ENCODE data around the gene TFR2.

Gene TFR2

DNA sequence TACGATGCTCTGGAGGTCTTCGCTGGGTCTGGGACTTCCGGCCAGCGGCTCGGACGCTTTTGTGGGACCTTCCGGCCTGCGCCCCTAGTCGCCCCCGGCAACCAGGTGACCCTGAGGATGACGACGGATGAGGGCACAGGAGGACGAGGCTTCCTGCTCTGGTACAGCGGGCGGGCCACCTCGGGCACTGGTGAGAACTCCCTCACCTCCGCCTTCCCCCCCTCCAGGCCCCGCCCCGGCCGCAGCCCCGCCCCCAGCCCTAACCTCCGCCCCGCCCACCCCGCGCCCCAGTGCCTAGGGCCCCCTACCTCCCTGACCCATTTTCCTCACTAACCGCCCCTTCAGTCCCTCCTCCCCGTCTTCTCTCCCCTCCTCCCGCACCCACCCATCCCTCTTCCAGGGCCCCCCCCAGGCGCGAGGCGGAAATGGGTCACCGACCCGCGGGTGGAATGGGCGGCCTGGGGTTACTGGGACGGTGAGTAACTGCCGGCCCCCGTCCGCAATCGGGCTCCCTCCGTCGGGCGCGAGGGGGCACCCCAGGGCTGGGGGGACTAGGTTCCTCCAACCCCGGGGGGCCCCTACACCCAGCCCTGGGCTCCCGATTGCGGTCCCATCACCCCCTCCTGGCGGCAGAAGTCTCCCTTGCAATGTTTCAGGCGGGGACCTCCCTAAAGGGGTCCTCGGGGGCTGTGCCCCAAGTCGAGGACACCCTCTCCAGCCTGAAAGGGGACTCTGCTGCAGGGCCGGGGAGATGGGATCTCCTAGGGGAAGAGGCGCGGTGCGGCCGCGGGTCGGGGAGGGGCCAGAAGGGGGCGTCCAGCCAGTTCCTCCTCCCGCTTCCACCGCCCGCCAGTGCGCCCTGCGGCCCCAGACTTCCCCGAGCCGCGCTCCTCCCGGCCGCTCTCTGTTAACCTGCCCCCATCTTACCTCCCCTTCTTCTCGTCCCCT lies 37.0 kb downstream of the TFR2 start:
- in situ Hi-C loops (cut with HindIII; ENCODE audit: low sequenced_read_pairs) = no loop called here
- H3K4me3 ChIP-seq (ENCODE audit: low read depth, low read length) = peak overlapping the region; percentile 61
- peak; percentile 50 for DNase-seq (ENCODE audit: low read depth)
- TF ChIP-seq, protein P1, sequence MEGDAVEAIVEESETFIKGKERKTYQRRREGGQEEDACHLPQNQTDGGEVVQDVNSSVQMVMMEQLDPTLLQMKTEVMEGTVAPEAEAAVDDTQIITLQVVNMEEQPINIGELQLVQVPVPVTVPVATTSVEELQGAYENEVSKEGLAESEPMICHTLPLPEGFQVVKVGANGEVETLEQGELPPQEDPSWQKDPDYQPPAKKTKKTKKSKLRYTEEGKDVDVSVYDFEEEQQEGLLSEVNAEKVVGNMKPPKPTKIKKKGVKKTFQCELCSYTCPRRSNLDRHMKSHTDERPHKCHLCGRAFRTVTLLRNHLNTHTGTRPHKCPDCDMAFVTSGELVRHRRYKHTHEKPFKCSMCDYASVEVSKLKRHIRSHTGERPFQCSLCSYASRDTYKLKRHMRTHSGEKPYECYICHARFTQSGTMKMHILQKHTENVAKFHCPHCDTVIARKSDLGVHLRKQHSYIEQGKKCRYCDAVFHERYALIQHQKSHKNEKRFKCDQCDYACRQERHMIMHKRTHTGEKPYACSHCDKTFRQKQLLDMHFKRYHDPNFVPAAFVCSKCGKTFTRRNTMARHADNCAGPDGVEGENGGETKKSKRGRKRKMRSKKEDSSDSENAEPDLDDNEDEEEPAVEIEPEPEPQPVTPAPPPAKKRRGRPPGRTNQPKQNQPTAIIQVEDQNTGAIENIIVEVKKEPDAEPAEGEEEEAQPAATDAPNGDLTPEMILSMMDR (IDR thresholded peaks at IDR 0.05; ENCODE audit: low read depth, low read length, missing control alignments) = peak; percentile 41

DNA sequence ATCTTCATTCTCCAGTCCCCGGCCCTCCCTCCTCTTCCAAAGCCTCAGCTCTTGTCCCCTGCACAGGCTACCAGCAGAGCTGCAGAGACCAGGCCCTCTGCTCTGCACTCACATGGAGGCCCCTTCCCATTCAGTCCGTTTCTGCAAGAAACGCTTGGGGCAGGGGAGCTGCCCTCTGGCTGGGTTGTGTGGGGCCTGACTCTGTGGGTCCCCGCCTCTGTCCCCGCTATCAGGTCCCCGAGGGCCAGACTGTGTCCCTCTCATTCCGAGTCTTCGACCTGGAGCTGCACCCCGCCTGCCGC lies 37.7 kb downstream of the TFR2 start:
- DNase-seq (ENCODE audit: low read depth) = no peak
- H3K4me3 ChIP-seq (ENCODE audit: low read depth, low read length) = peak overlapping the region; percentile 61
- in situ Hi-C loops (cut with HindIII; ENCODE audit: low sequenced_read_pairs) = no loop called here
- TF ChIP-seq, protein P1 (IDR thresholded peaks at IDR 0.05; ENCODE audit: low read depth, low read length, missing control alignments) = no peak

DNA sequence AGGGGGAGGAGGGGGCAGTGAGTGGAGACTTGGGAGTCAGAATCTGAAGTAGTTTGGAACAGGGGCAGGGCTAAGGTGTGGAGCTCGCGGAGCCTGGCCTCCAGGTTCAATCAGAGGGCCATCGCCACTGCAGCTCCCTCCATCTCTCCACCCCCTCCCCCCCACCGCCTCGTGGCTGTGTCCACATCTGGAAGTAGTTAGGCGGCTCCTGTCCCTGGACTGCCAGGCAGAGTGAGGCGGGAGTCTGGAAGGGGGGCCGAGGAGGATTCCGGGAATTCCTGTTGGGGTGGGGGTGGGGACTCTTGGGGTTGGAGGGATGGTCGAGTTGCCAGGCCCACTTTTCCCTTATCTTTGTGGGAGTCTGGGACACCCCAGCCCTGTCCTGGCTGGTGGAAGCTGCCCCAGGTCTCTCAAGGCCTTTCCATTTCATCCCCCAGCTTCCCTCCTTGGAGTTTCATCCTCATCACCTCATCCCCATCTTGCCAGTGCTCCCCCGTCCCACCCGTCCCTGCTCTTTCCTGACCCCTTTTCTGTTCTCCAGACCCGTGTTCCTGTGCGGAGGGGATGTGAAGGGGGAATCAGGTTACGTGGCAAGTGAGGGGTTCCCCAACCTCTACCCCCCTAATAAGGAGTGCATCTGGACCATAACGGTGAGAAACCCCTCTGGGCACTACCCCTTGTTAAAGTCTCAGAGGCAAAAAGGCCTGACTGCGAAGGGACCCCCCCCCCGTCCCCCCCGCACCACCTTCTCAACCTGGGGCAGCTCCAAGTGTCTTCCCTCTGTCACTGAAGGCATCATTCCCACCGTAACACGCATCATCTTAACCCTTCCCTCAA lies 38.2 kb downstream of the TFR2 start:
- peak overlapping the region; percentile 61 for H3K4me3 ChIP-seq (ENCODE audit: low read depth, low read length)
- TF ChIP-seq, protein P1 (IDR thresholded peaks at IDR 0.05; ENCODE audit: low read depth, low read length, missing control alignments) = no peak
- peak; percentile 74 for DNase-seq (ENCODE audit: low read depth)
- in situ Hi-C loops (cut with HindIII; ENCODE audit: low sequenced_read_pairs) = no loop called here

DNA sequence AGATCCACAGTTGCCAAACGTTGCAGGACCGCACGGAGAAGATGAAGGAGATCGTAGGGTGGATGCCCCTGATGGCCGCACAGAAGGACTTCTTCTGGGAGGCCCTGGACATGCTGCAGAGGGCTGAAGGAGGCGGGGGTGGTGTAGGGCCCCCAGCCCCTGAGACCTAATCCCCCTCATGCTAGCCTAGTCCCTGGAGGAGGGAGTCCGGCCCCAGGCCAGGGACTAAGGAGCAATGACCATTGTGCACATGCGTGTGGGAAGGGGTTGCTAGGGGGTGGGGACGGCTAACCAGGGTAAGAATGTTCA lies 40.7 kb downstream of the TFR2 start:
- TF ChIP-seq, protein P1 (IDR thresholded peaks at IDR 0.05; ENCODE audit: low read depth, low read length, missing control alignments) = no peak
- in situ Hi-C loops (cut with HindIII; ENCODE audit: low sequenced_read_pairs) = no loop called here
- H3K4me3 ChIP-seq (ENCODE audit: low read depth, low read length) = no peak overlapping the region
- DNase-seq (ENCODE audit: low read depth) = no peak

DNA sequence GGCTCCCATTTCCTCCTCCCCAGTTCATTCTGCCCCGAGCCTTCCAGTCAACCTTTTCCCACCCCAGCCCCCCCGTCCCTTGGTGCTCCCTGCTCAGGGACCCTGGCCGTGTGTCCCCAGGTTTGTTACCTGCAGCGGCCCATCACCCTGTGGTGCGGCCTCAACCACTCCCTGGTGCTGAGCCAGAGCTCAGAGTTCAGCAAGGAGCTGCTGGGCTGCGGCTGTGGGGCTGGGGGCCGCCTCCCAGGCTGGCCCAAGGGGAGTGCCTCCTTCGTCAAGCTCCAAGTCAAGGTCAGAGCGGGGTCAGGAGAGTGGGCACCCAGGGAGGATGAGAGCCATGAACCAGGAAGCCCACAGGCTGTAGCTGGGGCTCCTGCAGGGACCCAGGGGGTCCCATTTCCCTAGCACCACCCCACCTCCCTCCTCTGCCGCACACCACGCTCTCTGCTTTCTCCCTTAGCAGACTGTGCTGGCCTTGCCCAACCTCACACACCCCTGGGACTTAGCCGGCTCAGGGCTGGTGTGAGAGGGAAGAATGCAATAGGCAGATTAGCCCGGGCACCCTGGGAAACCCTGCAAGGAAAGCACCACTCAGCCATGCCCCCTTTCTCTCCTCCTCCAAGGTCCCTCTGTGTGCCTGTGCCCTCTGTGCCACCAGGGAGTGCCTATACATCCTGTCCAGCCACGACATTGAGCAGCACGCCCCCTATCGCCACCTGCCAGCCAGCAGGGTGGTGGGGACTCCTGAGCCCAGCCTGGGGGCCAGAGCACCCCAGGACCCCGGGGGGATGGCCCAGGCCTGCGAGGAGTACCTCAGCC lies 41.2 kb downstream of the TFR2 start:
- TF ChIP-seq, protein P1 (IDR thresholded peaks at IDR 0.05; ENCODE audit: low read depth, low read length, missing control alignments) = no peak
- no peak for DNase-seq (ENCODE audit: low read depth)
- in situ Hi-C loops (cut with HindIII; ENCODE audit: low sequenced_read_pairs) = no loop called here
- H3K4me3 ChIP-seq (ENCODE audit: low read depth, low read length) = no peak overlapping the region

DNA sequence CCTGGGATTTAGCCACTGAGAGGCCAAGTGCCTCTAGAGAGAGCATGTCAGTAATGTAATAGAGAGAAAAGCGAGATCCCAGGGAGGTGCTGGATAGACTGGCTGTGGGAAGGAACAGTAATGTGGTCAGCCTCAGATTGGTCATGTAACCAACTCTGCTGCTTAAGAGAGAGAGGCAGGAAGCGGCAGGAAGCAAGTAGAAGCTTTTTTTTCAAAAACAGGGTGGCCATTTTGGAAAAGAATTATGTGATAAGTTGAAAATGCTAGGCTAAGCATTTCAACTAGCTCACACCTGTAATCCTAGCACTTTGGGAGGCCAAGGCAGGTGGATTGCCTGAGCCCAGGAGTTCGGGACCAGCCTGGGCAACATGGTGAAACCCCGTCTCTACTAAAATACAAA lies 42.9 kb downstream of the TFR2 start:
- in situ Hi-C loops (cut with HindIII; ENCODE audit: low sequenced_read_pairs) = no loop called here
- DNase-seq (ENCODE audit: low read depth) = no peak
- TF ChIP-seq, protein P1 (IDR thresholded peaks at IDR 0.05; ENCODE audit: low read depth, low read length, missing control alignments) = no peak

More for the DNA sequence above, 42.9 kb downstream of the TFR2 start:
- H3K4me3 ChIP-seq (ENCODE audit: low read depth, low read length) = no peak overlapping the region

Data from astrocyte of the cerebellum (primary cell).